ENCODE measurements around the gene C4orf33.

C4orf33 gene

GRCh38 chr4:129095811-129096454 lies at the start of gene C4orf33:
TSS of gene C4orf33 (plus strand) at chr4:129096152. CDS start at chr4:129102611, 6,459 bp downstream.
- H3K9me3 ChIP-seq (ENCODE audit: control insufficient read depth, insufficient read depth, low read depth, low read length) = no peaks in the 10 kb centered on the region
- H3K4me3 ChIP-seq (ENCODE audit: low read depth, low read length) = peak within 1 kb of the TSS; percentile 71
- no peaks in the 10 kb centered on the region for H3K36me3 ChIP-seq (ENCODE audit: control insufficient read depth in 2 of 2, insufficient read depth in 1 of 2, low read length in 2 of 2)
- H3K27ac ChIP-seq (ENCODE audit: extremely low read depth, low read depth, low read length) = peak within 1 kb of the TSS; percentile 40
- H3K4me1 ChIP-seq (ENCODE audit: control insufficient read depth, insufficient read depth, low read length) = no peaks in the 10 kb centered on the region
- CTCF ChIA-PET = no interaction called here
- POLR2A ChIA-PET = no interaction called here
- TF ChIP-seq KLF8 (tag by site-specific recombination; IDR thresholded peaks at IDR 0.05) (no peak), ZEB2 (tag by site-specific recombination; IDR thresholded peaks at IDR 0.05) (no peak), ZNF621 (tag by site-specific recombination; IDR thresholded peaks at IDR 0.05) (no peak), ZNF280D (tag by site-specific recombination; IDR thresholded peaks at IDR 0.05) (no peak), PRDM4 (tag by site-specific recombination; IDR thresholded peaks at IDR 0.05) (no peak), ZNF501 (tag by site-specific recombination; IDR thresholded peaks at IDR 0.05) (no peak), ZNF174 (tag by site-specific recombination; IDR thresholded peaks at IDR 0.05) (no peak), ZNF610 (tag by site-specific recombination; IDR thresholded peaks at IDR 0.05; ENCODE audit: borderline replicate concordance) (no peak), PRDM2 (tag by site-specific recombination; IDR thresholded peaks at IDR 0.05; ENCODE audit: borderline replicate concordance) (no peak), ZNF529 (tag by site-specific recombination; IDR thresholded peaks at IDR 0.05; ENCODE audit: insufficient replicate concordance) (no peak), ZNF513 (tag by site-specific recombination; IDR thresholded peaks at IDR 0.05) (no peak), ZNF623 (tag by site-specific recombination; IDR thresholded peaks at IDR 0.05) (no peak), ZNF692 (tag by site-specific recombination; IDR thresholded peaks at IDR 0.05) (no peak), YY2 (tag by site-specific recombination; IDR thresholded peaks at IDR 0.05) (no peak), ZNF24 (tag by site-specific recombination; IDR thresholded peaks at IDR 0.05) (no peak), ZNF280C (tag by site-specific recombination; IDR thresholded peaks at IDR 0.05) (no peak), ZBTB17 (tag by site-specific recombination; IDR thresholded peaks at IDR 0.05) (peak; percentile 47; the same call in 1 of the 2 replicates), ZNF488 (tag by site-specific recombination; IDR thresholded peaks at IDR 0.05) (no peak), KLF10 (tag by site-specific recombination; IDR thresholded peaks at IDR 0.05) (peak; percentile 35; the same call in 1 of the 2 replicates)
